GM18520 (cell line): ENCODE results near the gene GPR61.

ENCODE experiments used
- ATAC-seq: cut with Tn5 transposase; IDR thresholded peaks from one replicate; pipeline ENCODE4 v1.9.1; 2021; ENCODE audit not compliant: unreplicated experiment

Gene GPR61, protein sequence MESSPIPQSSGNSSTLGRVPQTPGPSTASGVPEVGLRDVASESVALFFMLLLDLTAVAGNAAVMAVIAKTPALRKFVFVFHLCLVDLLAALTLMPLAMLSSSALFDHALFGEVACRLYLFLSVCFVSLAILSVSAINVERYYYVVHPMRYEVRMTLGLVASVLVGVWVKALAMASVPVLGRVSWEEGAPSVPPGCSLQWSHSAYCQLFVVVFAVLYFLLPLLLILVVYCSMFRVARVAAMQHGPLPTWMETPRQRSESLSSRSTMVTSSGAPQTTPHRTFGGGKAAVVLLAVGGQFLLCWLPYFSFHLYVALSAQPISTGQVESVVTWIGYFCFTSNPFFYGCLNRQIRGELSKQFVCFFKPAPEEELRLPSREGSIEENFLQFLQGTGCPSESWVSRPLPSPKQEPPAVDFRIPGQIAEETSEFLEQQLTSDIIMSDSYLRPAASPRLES

GRCh38 chr1:109539676-109540075 lies at the start of gene GPR61:
Gene GPR61, plus strand, starts transcription at chr1:109539872. Its CDS starts 3,151 bp downstream, at chr1:109543023.
- ATAC-seq: no peak

- no peak for ATAC-seq
These were observed 49.4 kb upstream of the GPR61 start for GRCh38 chr1:109490029-109490933.

GRCh38 chr1:109490934-109491302 lies 48.8 kb upstream of the GPR61 start:
- no peak for ATAC-seq

GRCh38 chr1:109491372-109491771 lies 48.3 kb upstream of the GPR61 start:
- ATAC-seq: no peak

DNA sequence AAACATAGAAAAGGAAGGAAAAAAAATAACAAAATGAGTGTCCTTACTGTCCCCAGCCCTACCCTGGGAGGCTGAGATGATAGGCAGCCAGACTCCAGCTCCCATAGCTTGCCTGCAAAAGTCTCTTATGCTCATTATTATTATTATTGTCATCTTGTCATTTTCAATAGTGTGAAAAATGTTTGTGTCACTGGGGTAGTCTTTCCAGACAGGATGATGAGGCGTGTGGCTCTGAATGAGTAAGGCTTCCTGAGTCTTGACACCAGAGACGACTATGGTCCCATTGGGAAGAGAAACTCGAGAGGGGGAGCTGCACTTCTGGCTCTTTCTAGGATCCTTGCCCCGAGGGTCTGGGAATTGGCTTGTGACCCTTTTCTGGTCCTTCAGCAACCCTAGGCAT lies 46.9 kb upstream of the GPR61 start:
- ATAC-seq: no peak

- no peak for ATAC-seq
These were observed 46.4 kb upstream of the GPR61 start for GRCh38 chr1:109493227-109493626.

DNA sequence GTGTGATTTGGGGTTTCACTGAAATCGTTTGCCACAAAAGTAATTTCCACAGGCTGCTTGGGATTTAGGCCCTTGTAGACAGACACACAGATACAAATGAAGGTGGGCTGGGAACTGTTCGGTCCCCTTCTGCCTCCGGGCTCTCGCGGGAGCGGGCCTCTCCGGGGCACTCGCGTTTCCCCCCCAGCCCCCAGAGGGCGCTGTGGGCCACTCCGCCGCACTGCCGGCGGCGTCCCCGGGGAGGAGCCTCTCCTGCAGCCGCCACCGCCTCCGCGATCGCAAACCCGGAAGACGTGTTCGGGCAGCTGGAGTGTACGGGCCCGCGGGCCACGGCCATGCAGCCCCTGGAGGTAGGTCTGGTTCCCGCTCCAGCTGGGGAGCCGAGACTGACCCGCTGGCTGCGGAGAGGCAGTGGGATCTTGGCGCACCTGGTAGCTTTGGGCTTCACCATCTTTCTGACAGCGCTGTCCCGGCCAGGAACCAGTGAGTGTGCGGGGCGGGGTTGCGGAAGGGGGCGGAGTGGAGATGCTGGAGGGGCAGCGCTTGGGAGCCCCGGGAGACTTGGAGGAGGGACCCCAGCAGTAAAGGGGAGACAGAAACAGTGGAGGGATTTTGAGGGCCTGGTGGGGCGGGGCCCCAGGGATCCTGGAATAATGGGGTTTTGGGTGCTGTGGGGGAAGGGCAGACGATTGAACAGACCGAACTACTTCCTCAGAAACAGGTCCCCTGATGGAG lies 45.7 kb upstream of the GPR61 start, which contains the start of gene CYB561D1:
Gene CYB561D1, plus strand, starts transcription at position 290 of the 735 bp plus-strand sequence. Its CDS starts 46 bp downstream, at position 336.
- peak; percentile 81 for ATAC-seq

GRCh38 chr1:109495738-109496137 lies 43.9 kb upstream of the GPR61 start:
- ATAC-seq: no peak

- ATAC-seq: no peak
These were observed 42.1 kb upstream of the GPR61 start for GRCh38 chr1:109497449-109498160.

DNA sequence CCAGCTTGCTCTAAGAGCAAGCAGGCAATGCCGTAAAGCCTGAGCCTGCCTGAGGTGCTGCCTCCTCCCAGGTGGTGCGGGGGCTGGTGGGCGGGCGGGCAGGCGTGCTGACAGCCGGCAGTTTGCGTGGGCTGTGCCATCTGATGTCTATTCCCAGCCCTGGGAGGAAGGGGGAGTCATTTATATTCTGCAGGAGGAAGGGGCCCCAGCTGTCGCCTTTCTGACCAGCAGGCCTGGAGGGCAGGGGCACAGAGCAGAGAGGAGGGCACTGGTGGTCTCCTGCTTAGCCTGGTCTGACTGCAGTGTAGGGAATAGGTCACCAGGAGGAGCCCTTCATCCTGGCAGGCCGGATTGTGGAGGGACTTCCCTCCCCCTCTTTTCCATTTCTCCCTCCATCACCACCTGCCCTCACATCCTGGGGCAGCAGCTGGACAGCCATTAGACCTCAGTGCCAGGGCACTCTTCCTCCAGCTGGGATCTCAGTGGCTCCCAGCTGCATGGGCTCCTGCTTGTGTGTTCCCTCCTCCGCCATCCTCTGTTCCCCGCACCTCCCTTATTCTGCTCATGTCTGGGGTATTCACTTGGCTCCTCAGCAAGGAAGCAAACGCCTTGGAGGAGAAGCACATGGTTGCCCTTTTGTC lies 41.4 kb upstream of the GPR61 start:
- ATAC-seq: no peak

GRCh38 chr1:109499081-109499480 lies 40.6 kb upstream of the GPR61 start:
- ATAC-seq: no peak

DNA sequence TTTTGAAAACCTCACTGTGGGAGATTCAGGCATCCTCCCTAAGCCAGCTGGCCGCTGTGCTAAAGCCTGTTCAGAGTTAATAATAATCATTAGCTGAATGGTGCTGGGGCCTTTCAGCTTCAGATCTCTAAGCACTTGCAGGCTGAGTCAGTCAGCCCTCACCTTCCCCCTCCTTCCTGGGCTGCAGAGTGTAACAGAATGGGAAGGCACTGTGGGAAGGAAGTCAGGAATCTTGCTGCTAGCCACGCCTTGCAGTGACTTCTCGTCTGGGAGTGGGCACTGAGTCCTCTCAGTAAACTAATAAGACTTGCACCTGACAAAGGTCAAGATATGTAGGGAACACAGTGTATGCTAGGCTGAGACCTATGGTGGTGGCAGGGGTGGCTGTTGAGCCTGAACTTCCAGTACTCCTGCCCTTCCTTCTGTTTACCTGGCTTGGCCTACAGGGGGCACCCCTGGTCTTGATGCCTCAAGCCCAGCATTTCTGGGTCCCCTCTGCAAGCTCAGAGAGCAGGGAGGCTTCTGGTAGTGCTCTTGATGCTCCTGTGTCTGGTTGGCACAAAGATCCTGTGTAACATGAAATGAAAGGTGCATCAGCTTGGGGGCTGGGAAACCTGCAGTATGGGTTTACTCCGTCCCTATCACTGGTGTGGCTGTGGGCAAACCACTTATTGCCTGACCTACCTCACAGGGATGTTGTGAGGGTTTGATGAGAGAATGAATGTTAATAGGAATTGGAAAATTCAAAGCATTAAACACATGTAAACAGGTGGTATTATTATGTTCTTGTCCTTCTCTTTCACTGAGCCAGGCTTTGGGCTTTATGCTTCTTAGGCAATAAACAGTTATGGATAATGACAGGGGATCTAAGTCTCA lies 39.8 kb upstream of the GPR61 start:
- no peak for ATAC-seq

- ATAC-seq: no peak
These were observed 38.7 kb upstream of the GPR61 start for GRCh38 chr1:109500941-109501381.

DNA sequence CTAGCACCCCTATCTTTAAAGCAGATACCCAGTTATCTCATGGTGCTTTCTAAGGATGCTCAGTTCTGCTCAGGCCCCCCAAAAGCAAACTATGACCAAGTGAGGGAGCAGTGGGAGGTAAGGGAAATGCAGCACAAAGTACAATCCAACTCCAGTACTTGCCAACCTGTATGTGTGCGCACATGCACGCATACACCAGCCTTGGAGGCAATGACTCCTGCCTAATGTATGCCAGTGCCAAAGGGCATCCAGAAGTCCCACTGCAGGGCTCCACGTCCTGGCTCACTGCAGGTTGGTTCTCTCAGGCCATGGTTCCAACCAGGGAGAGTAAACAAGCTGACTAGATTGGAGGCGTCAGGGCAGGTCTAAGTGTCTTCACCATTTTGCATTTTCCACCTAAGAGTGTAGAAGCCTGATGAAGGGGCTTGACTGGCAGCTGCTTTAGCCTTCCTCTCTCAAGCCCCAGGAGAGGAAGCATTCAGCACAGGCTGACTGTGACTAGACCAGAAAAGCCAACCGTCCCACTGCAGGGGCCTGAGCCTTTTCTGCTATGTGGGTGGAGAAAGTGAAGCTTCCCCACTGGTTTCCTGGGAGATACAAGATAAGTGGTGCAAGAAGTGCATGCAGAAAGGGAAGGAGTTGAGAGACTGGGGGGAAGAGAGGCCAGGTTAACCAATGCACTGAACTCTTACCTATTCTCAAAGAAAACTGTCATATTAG lies 37.9 kb upstream of the GPR61 start:
- ATAC-seq: no peak

DNA sequence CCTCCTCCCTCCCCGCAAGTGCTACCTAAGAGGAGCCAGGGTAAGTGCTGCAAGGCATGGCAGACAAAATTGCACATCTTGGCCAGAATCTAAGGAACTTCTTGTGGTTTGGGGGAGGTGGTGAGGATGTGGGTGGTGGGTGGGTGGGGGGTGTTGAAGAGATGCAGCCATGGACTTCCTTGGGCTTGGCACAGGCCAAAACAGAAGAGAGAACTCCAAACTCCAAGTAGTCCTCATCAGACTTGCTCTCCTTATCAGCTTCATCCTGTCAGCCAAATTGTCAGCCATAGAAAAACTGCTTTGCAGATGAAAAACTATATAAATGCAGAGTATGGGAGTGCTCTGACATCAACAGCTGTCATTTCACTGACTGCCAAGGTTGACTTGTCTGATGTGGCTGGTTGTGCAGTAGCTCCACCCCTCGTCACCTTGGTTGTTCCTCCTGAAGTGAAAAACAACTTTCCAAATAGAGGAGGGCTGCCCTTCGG lies 37.3 kb upstream of the GPR61 start:
- ATAC-seq: no peak

DNA sequence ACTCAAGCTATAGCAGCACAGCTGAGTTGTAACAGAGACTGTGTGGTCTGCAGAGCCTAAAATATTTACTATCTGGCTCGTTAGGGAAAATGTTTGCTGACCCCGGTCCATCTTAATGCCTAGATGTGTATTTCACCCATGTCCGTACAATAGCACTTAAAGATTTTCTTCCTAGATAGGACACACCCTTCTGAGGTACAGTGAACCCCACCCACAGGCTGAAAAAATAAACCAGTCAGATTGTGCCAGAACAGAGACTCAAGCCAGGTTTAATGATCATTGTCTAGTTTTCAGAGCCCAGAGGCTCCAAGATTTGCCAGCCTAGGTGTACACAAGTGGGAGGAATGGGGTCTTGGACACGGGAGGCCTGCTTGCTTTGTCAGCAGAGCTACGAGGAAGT lies 35.7 kb upstream of the GPR61 start:
- no peak for ATAC-seq

GRCh38 chr1:109504974-109505373 lies 34.7 kb upstream of the GPR61 start:
- ATAC-seq: no peak
